Jurkat, Clone E6-1 (cell line): Measurements from ENCODE around the gene INO80. TPM values are rescaled to one million over a fixed set of nuclear protein-coding genes. Genes with fewer than 3 reads are reported as not detected.
"Not testable (repeated sequence)": the region's sequence is repeated elsewhere in the genome, so short reads cannot be mapped to it uniquely, and the experiment has no call there.

Experiments
- DNase-seq: peaks from one replicate; pipeline ENCODE4 v3.0.0-alpha.2; 2011; ENCODE audit warnings: low read depth, low spot score
- H3K4me3 ChIP-seq: 2 replicates; pipeline ENCODE4 v1.5.1; 2011; ENCODE audit warnings: mild to moderate bottlenecking, low read length, control low read depth, moderate library complexity
- polyA plus RNA-seq: library from polyadenylated mRNA; unstranded; fragments of >200 nt; gene quantifications from one replicate; pipeline ENCODE4 v1.2.1, GENCODE V29; 2012; ENCODE audit warnings: missing spikeins; ENCODE audit not compliant: insufficient read length, insufficient read depth

The INO80 gene, protein sequence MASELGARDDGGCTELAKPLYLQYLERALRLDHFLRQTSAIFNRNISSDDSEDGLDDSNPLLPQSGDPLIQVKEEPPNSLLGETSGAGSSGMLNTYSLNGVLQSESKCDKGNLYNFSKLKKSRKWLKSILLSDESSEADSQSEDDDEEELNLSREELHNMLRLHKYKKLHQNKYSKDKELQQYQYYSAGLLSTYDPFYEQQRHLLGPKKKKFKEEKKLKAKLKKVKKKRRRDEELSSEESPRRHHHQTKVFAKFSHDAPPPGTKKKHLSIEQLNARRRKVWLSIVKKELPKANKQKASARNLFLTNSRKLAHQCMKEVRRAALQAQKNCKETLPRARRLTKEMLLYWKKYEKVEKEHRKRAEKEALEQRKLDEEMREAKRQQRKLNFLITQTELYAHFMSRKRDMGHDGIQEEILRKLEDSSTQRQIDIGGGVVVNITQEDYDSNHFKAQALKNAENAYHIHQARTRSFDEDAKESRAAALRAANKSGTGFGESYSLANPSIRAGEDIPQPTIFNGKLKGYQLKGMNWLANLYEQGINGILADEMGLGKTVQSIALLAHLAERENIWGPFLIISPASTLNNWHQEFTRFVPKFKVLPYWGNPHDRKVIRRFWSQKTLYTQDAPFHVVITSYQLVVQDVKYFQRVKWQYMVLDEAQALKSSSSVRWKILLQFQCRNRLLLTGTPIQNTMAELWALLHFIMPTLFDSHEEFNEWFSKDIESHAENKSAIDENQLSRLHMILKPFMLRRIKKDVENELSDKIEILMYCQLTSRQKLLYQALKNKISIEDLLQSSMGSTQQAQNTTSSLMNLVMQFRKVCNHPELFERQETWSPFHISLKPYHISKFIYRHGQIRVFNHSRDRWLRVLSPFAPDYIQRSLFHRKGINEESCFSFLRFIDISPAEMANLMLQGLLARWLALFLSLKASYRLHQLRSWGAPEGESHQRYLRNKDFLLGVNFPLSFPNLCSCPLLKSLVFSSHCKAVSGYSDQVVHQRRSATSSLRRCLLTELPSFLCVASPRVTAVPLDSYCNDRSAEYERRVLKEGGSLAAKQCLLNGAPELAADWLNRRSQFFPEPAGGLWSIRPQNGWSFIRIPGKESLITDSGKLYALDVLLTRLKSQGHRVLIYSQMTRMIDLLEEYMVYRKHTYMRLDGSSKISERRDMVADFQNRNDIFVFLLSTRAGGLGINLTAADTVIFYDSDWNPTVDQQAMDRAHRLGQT (N-terminal part only)
- 16.2 TPM for polyA plus RNA-seq

DNA sequence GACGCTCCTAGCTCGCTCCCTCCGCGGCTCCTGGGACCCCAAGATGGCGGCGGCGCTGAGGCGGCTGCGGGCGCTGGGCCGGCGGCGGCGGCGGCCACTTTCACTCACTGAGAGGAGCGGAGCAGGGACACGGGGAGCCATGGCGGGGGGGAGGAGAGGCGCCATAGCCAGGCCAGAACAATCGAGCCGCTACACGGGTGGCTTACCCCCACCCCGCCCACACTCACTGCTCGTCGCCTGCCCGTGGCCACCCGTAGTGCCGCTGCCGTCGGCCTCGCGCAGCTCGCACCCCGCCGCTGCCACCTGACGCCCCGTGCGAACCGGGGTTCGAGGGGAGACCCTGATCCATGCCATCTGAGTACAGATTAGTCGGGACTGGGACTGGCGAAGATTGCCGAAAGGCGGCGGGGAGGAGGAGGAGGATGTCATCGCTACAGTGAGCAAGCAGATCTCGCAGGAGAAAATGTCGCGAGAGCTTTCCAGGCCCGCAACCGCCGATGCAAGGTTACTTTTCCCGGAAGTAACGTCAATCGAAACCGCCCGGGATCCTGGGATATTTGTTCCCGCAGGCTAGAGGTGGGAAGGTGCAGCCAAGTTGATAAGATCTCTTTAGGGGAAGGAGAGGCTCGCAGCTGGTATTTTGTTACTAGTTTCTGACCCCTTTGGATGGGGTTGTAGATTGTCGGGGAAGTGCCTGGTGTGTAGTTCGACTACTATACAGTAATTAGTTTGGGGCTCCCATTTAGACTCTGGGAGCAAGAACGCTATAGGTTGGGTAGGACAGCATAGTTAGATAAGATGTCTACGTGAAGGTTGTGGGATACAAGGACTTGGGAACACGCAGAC, at the start of gene INO80:
INO80 (minus strand) TSS at position 165 of the 846 bp plus-strand sequence. CDS start 19,970 bp downstream, outside the sequence.
- H3K4me3 ChIP-seq, result peak within 1 kb of the TSS; percentile 94
- peak; percentile 97 for DNase-seq

DNA sequence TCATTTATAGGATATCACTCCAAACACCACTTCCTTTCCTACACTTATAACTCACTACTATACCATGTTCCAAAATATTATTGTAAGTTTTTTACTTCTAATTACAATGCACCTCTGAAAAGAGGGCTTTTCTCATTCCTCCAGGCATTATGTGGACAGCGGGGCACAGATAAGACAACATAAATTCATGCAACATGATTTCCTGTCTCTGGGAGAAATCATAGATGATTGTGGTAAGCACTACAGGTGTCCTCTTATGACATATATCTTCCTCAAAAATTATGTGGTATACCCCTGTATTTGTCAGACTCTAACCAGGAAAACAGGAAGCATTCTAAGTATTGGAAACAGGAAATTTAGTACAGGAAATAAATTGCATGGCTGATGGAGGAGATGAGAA, 45.7 kb upstream of the INO80 start:
- H3K4me3 ChIP-seq, result no peak overlapping the region
- DNase-seq, result no peak

GRCh38 chr15:41161336-41161735, 45.3 kb upstream of the INO80 start:
- DNase-seq, result no peak

GRCh38 chr15:41160639-41161315, 44.7 kb upstream of the INO80 start:
- no peak for DNase-seq
- no peak overlapping the region for H3K4me3 ChIP-seq

More at GRCh38 chr15:41161336-41161735, 45.3 kb upstream of the INO80 start:
- H3K4me3 ChIP-seq, result no peak overlapping the region

DNA sequence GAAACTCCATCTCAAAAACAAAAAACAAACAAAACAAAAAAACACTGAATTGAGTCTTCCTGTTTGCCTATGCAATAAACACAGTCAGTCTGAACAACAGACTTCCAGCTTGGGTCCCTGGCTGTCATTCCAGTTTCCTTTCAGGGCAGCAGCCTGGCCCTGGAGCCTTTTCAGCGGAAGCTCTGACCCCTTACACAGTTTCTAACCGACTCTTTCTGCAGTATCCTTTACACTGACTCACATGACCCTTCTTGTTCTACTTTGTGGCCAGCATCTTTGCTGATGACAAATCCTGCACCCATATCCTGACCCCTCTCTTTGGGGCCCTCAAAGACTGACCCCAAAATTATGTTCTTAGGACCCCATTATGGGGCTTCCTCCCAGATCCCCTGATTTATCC, 38.3 kb upstream of the INO80 start:
- no peak overlapping the region for H3K4me3 ChIP-seq

GRCh38 chr15:41153733-41154132, 37.7 kb upstream of the INO80 start:
- H3K4me3 ChIP-seq, result no peak overlapping the region
- no peak for DNase-seq

More for the DNA sequence above, 38.3 kb upstream of the INO80 start:
- no peak for DNase-seq

DNA sequence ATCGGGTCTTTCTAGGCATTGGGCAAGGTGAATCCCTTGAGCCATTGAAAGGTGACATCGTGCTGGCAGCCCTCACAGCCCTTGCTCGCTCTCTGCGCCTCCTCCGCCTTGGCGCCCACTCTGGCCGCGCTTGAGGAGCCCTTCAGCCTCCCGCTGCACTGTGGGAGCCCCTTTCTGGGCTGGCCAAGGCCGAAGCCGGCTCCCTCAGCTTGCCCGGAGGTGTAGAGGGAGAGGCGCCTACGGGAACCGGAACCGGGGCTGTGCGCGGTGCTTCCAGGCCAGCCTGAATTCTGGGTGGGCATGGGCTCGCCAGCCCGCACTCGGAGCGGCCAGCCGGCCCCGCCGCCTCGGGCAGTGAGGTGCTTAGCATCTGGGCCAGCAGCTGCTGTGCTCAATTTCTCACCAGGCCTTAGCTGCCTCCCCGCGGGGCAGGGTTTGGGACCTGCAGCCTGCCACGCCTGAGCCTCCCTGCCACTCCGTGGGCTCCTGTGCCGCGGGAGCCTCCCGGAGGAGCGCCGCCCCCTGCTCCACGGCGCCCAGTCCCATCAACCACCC, 35.4 kb upstream of the INO80 start:
- no peak for DNase-seq
- no peak overlapping the region for H3K4me3 ChIP-seq

DNA sequence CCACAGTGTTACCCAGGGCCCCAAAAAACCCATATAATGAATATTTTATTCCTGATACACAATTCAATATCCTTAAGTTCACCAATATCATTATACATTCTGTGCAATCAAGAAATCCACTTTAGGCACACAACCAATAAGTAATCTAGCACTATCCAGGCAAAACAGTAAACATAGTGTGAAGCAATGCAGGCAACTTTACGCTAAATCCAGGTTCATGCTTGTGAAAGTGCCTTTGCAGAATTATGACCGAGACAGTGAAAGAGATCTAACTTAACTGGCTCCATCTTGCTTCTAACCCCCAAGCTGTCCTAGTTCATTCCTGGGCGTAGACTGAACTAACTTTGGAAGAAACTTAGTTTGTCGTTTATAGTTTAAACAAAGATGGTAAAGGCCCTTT, 34.2 kb upstream of the INO80 start:
- H3K4me3 ChIP-seq, result no peak overlapping the region
- DNase-seq, result no peak

GRCh38 chr15:41148065-41148464, 32.0 kb upstream of the INO80 start:
- H3K4me3 ChIP-seq, result no peak overlapping the region
- no peak for DNase-seq

- no peak for DNase-seq
- H3K4me3 ChIP-seq, result no peak overlapping the region
Measured at GRCh38 chr15:41139619-41140018, 23.5 kb upstream of the INO80 start.

- not testable (repeated sequence) for H3K4me3 ChIP-seq, DNase-seq
Measured at GRCh38 chr15:41139112-41139511, 23.0 kb upstream of the INO80 start.

DNA sequence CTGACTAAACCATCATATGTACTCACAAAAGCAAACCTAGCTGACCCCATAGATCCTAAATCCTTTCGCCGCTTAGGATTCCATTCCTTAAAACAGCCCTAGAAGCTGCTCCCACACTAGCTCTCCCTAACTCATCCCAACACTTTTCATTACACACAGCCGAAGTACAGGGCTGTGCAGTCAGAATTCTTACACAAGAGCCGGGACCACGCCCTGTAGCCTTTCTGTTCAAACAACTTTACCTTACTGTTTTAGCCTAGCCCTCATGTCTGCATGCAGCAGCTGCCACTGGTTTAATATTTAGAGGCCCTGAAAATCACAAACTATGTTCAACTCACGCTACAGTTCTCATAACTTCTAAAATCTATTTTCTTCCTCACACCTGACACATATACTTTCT, 19.5 kb upstream of the INO80 start:
- DNase-seq, H3K4me3 ChIP-seq: not testable (repeated sequence)

- DNase-seq, result no peak
- no peak overlapping the region for H3K4me3 ChIP-seq
Measured at GRCh38 chr15:41133454-41133853, 17.4 kb upstream of the INO80 start.

- DNase-seq, result not testable (repeated sequence)
Measured at GRCh38 chr15:41132094-41132493, 16.0 kb upstream of the INO80 start.

DNA sequence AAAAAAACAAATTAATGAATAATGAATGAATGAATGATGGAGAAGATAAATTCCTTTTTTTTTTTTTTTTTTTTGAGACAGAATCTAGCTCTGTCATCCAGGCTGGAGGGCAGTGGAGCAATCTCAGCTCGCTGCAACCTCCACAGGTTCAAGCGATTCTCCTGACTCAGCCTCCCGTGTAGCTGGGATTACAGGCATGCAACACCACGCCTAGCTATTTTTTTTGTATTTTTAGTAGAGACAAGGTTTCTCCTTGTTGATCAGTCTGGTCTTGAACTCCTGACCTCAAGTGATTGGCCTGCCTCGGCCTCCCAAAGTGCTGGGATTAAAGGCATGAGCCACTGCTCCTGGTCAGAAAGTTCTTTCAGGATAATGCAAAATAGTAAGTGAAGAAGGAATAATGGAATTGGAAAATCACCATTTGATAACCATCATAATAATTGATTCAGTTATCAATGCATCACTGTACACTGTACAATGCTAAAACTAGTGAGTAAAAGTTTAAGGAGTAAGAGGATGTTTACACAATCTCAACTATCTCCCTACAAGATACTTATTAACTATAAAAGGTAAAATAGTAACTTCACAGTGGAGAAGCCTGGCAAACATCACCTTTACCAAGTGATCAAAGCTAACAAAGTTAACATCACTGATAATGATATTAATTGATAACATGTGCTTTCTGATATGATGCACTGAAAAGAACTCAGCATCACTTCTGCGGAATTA, 12.3 kb upstream of the INO80 start:
- no peak overlapping the region for H3K4me3 ChIP-seq
- DNase-seq, result no peak

More at GRCh38 chr15:41132094-41132493, 16.0 kb upstream of the INO80 start:
- not testable (repeated sequence) for H3K4me3 ChIP-seq

DNA sequence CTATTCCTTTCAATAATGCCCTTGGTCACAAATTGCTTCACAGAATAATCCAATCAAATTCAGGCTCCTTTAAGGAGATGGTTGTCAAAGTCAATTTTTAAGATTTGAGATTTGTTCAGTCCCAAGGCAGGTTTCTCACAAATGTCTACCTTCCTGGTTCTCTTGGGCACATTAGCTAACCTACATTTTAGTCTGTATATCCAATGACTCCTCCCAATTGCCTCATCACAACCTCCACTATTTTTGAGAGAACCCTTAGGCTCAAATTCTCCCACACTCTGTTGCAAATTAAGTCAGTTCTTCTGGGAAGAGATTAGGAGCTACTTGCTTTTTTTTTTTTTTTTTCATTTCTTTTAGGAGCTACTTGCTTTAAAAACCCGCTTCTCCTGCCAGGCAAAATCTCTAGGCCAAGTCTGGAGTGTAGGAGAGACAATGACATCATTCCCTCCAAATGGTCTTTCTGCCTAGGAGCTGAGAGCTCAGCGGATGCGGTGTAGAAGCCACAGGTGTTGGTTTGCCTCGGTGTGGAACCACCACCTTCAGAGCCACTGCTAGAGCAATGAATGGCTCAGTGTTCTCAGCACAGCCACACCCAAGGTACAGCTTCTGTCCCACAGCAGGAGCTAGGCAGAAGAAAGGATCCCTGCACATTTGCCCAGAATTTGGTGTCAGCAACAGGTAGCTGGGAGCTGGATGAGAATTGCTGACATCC, 10.0 kb upstream of the INO80 start:
- no peak overlapping the region for H3K4me3 ChIP-seq
- DNase-seq, result peak; percentile 82
